ENCODE data around the gene TRPM3.

DNA sequence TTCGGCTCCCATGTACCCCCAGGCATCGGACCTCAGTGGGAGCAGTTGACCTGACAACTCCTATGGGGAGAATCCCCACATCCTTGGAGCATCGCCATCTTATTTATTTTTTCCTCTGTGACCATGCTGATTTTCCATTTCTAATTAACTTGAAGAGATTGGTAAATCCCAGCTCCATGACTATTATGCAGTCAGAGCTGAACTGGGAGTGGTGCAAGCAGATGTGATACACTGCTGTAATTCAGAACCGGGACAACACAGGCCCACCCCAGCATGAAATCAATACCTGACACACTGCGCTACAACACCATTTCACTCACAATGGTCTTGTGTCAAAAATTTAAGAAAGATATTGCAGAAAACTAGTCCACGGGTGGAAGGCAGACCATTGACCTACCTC is 1.0 kb upstream of the TRPM3 start:
- TF ChIP-seq, protein P1, sequence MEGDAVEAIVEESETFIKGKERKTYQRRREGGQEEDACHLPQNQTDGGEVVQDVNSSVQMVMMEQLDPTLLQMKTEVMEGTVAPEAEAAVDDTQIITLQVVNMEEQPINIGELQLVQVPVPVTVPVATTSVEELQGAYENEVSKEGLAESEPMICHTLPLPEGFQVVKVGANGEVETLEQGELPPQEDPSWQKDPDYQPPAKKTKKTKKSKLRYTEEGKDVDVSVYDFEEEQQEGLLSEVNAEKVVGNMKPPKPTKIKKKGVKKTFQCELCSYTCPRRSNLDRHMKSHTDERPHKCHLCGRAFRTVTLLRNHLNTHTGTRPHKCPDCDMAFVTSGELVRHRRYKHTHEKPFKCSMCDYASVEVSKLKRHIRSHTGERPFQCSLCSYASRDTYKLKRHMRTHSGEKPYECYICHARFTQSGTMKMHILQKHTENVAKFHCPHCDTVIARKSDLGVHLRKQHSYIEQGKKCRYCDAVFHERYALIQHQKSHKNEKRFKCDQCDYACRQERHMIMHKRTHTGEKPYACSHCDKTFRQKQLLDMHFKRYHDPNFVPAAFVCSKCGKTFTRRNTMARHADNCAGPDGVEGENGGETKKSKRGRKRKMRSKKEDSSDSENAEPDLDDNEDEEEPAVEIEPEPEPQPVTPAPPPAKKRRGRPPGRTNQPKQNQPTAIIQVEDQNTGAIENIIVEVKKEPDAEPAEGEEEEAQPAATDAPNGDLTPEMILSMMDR (IDR thresholded peaks at IDR 0.05), result no peak
- TF ChIP-seq POLR2A (IDR thresholded peaks at IDR 0.05) (no peak), EP300 (IDR thresholded peaks at IDR 0.05) (no peak), POLR2AphosphoS5 (IDR thresholded peaks at IDR 0.05) (no peak)
